GM10266 (cell line): ENCODE measurements around the gene METTL8.
A peak's percentile ranks its signal among the peaks of the same experiment; 100 is the strongest.
"Not testable (repeated sequence)": the region's sequence is repeated elsewhere in the genome, so short reads cannot be mapped to it uniquely, and the experiment has no call there.

Experiments
- DNase-seq: peaks from one replicate; pipeline ENCODE4 v3.0.0; 2012; ENCODE audit errors: extremely low spot score
- TF ChIP-seq, protein P1 (sequence below): IDR thresholded peaks from 2 replicates; pipeline ENCODE4 v1.5.1; 2012; ENCODE audit warnings: mild to moderate bottlenecking, low read depth; ENCODE audit not compliant: control insufficient read depth, insufficient read depth; ENCODE audit errors: missing control alignments

The METTL8 gene

DNA sequence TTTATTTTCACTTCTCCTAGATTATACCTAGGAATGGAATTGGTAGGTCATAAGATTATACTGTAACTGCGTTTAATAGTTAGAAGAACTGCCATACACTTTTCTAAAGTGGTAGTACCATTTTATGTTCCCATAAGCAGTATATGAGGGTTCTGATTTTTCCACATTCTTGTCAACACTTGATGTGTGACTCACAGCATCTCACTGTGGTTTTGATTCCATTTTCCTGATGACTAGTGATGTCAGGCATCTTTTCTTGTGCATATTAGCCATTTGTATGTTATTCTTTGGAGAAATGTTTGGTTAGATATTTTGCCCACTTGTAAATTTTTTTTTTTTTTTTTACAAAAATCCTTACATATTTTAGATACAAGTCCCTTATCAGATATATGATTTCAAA is 2.5 kb upstream of the METTL8 start:
- TF ChIP-seq, protein P1, sequence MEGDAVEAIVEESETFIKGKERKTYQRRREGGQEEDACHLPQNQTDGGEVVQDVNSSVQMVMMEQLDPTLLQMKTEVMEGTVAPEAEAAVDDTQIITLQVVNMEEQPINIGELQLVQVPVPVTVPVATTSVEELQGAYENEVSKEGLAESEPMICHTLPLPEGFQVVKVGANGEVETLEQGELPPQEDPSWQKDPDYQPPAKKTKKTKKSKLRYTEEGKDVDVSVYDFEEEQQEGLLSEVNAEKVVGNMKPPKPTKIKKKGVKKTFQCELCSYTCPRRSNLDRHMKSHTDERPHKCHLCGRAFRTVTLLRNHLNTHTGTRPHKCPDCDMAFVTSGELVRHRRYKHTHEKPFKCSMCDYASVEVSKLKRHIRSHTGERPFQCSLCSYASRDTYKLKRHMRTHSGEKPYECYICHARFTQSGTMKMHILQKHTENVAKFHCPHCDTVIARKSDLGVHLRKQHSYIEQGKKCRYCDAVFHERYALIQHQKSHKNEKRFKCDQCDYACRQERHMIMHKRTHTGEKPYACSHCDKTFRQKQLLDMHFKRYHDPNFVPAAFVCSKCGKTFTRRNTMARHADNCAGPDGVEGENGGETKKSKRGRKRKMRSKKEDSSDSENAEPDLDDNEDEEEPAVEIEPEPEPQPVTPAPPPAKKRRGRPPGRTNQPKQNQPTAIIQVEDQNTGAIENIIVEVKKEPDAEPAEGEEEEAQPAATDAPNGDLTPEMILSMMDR, result no peak
- DNase-seq, result no peak

DNA sequence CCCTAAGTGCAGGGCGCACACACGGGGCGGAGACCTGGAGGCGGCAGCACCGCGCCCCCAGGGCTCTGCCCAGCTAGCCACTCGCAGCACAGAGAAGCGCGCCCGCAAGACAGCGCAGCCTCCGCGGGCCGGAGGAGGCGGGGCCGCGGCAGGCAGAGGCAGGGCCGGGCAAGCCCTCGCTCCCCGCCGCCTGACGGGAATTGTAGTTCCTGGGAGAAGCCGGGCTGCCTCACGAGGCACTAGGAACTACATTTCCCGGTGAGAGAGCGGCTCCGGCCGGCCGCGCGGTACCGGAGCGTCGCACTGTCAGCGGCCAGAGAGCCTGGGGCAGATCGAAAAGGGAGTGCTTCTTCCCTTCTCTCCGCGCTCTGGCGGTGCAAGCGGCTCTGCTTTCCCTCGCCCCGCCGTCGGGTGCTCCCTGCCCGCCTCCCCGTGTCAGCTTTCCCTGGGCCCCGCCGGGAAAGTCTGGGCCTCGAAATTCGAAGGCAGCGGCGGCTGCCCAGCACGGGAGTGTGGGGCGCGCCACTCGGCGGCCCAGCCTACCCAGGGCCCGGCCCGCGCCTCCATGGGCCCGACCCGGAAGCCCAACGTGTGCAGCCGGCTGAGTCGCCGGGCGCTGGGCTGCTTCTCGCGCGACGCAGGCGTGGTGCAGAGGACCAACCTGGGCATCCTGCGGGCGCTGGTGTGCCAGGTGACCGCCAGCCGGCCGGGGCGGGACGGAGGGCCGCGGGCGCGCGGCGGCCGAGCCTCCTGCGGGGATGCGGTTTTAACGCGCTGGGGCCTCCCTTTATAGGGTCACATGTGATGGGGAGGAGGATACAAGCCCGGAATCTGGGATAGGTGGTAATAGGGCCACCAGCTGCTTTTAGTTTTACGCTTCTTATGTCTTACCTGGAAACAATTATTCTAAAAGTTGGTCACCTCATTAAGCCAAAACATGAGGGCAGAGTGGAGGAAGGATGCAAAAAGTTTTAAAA is 511 bp upstream of the METTL8 start, which contains the start of gene DCAF17:
DCAF17 (plus strand) TSS at position 214 of the 977 bp plus-strand sequence; CDS start at position 566, 352 bp downstream.
- DNase-seq, result peak; percentile 95
- TF ChIP-seq, protein P1, result no peak

DNA sequence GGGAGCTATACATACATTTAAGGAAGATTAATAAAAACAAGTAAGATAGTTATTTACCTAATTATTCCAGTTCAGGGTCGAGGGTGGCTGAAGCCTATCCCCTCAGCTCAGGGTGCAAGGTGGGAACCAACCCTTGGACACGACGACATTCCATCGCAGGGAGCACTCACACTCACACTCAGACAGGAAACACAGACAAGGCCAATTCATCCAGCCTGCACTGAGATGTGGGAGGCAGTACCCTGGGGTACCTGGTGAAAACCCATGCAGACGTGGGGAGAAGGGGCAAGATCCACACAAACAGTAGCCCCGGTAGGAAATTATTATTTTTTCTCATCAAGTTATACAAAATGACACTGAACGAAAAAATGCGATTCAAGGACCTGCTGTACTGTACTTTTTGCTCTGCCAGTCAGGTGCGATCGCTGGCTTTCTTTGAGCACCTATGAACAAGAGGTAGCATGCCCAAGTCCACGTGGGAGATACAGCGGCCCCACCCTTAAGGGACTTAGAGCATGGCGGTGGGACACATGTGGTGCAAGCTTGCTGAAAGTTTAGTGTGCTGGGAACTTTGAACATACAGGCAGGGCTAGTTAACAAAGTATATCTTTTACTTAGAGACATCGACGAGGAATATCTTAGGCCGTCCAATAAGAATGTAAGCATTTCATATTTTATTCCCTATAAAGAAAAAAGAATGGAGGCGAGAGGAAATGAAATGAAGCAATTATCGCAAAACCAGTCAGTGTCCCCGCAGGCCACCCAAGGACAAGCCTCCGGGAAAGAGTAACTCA is 624 bp downstream of the METTL8 start:
- peak; percentile 43 for DNase-seq
- TF ChIP-seq, protein P1, result no peak

DNA sequence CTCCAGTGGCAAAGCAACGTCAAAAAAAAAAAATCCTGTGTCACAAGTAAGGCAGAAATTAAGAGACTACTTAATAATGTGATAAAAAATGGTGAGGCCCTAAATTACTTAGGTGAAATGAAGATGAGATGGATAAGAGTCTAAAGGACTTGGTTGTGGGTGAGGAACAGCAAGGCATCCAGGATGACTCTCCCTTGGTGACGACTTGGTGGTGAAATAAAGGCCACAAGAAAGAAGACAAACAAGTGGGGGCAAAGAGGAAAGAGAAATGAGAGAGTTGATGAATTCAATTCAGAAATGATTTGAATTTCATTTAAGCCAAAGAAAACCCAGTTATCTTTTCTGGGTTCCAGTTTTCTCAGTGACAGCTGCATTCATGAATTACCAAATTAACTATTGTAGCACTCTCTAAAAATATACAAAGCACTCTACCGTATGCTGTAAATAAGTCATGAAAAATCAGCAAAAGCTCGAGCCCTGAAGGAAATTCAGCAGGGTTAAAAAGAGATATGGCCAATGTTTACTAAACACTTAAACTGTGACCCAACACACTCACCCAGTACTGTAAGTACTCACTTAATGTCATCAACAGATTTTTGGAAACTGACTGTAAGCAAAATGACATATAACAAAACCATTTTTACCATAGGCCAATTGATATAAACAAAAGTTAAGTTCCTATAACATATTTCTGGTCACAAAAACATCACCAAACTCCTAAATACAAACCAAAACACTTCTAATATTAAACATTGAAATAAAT is 1.4 kb downstream of the METTL8 start:
- DNase-seq, result no peak
- TF ChIP-seq, protein P1, result no peak

DNA sequence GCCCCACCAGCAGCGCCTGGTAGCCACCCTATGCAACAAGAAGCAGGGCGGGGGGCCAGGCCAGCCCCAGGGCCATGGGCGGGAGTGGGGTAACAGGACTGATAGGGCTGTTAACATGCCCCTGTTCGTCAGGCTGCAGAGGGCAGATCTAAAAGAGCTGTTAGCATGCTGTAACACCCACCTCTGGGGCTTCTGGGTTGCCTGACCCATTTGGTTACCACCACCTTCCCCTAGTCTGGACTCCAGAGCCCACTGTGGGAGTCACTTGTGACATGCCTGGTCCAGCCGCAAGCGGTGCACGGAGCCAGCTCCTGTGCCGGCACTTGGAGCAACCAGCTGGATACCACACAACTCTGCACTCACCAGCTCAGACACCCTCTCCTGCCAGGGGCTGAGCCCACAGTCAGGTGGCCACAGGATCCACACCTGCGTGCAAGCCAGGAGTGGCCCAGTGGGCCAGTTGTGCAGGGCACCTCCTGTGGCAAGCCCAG is 2.1 kb downstream of the METTL8 start:
- no peak for DNase-seq
- TF ChIP-seq, protein P1, result no peak

DNA sequence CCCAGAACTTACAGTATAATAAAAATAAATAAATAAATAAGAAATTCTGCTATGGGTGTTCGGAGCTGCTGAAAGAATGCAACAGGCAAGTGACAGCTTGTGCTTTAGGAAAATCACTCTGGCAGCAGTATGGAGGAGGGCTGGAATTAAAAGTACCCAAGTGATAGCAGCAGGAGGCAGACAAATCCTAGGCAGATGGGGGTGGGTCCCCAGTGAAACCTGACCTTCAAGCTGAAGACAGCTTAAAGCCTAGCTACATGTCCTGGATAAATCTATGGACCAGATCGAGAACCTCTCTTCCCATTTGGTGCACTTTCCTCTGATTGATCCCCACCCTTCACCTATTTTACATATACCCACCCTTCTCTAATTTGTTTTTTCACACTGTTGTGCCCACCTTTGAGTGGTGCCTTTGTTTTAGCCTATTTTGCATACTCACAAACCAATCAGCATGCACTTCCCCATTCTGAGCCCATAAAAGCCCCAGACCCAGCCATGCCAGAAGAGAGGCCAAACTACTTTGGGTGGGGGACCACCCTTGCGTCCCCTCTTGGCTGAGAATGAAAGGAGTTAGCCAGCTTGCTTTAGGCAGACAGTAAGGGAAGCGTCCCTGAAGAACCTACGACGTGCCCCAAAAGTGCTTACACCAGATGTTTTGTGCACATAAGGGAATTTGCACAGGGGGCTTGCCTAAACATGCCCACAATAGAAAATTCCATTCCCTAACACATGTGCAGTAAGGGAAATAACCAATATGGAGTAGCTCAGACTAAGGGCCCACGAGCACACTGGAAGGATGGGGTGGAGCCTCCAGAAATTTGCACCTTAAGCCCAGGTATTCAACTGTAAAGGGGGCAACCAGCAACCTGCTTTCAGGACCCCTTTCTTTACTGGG is 3.0 kb downstream of the METTL8 start:
- no peak for DNase-seq
- TF ChIP-seq, protein P1, result no peak

DNA sequence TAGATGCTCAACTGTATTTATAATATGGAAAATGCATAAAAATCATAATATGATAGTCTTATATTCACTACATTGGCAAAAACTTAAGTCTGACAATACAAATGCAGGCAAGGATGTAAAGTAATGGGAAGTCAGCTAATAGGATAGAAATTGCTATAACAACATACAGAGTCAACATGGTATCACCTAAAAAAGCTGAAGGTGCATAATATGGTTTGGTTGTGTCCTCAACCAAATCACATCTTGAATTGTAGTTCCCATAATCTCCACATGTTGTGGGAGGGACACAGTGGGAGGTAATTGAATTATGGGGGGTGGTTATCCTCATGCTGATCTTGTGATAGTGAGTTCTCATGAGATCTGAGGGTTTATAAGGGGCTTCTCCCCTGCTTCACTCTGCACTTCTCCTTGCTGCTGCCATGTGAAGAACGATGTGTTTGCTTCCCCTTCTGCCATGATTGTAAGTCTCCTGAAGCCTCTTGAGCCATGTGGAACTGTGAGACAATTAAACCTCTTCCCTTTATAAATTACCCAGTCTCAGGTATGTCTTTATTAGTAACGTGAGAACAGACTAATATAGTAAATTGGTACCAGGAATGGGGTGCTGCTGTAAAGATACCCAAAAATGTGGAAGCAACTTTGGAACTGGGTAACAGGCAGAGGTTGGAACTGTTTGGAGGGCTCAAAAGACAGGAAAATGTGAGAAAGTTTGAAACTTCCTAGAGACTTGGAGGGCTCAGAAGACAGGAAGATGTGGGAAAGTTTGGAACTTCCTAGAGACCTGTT is 10.9 kb downstream of the METTL8 start:
- DNase-seq, result not testable (repeated sequence)
